ENCODE measurements around the gene MAP3K12. TPM values are rescaled to one million over a fixed set of nuclear protein-coding genes. Genes with fewer than 3 reads are reported as not detected.
"Not testable (repeated sequence)": the region's sequence is repeated elsewhere in the genome, so short reads cannot be mapped to it uniquely, and the experiment has no call there.

MAP3K12 gene
- total RNA-seq, 1 experiment from 2014 or later = 18.9 TPM

GRCh38 chr12:53492830-53493609, 6.2 kb downstream of the MAP3K12 start:
- peak; percentile 87 for DNase-seq (ENCODE audit: low read depth)

- no peak for DNase-seq (ENCODE audit: low read depth)
Observed at GRCh38 chr12:53492188-53492587, 7.1 kb downstream of the MAP3K12 start.

- no peak for DNase-seq (ENCODE audit: low read depth)
Observed at GRCh38 chr12:53489242-53489864, 9.9 kb downstream of the MAP3K12 start.

- DNase-seq (ENCODE audit: low read depth) = no peak
Observed at GRCh38 chr12:53486736-53487487, 12.3 kb downstream of the MAP3K12 start.

GRCh38 chr12:53485955-53486735, 13.1 kb downstream of the MAP3K12 start:
- no peak for DNase-seq (ENCODE audit: low read depth)

GRCh38 chr12:53484686-53485575, 14.3 kb downstream of the MAP3K12 start:
- DNase-seq (ENCODE audit: low read depth) = no peak

- DNase-seq (ENCODE audit: low read depth) = no peak
Observed at GRCh38 chr12:53483979-53484377, 15.3 kb downstream of the MAP3K12 start.

- DNase-seq (ENCODE audit: low read depth) = no peak
Observed at GRCh38 chr12:53483225-53483978, 15.9 kb downstream of the MAP3K12 start.

GRCh38 chr12:53482626-53483168, 16.6 kb downstream of the MAP3K12 start:
- DNase-seq (ENCODE audit: low read depth) = no peak

- no peak for DNase-seq (ENCODE audit: low read depth)
Observed at GRCh38 chr12:53481939-53482586, 17.2 kb downstream of the MAP3K12 start.

- DNase-seq (ENCODE audit: low read depth) = not testable (repeated sequence)
Observed at GRCh38 chr12:53481458-53481857, 17.8 kb downstream of the MAP3K12 start.

- no peak for DNase-seq (ENCODE audit: low read depth)
Observed at GRCh38 chr12:53480491-53481442, 18.5 kb downstream of the MAP3K12 start.

- DNase-seq (ENCODE audit: low read depth) = no peak
Observed at GRCh38 chr12:53479331-53479730, 19.9 kb downstream of the MAP3K12 start.

GRCh38 chr12:53478865-53479264, 20.4 kb downstream of the MAP3K12 start:
- no peak for DNase-seq (ENCODE audit: low read depth)

- DNase-seq (ENCODE audit: low read depth) = peak; percentile 56
Observed at GRCh38 chr12:53476769-53477209, 22.5 kb downstream of the MAP3K12 start.

GRCh38 chr12:53474819-53475218, 24.4 kb downstream of the MAP3K12 start:
- no peak for DNase-seq (ENCODE audit: low read depth)

GRCh38 chr12:53474077-53474476, 25.2 kb downstream of the MAP3K12 start:
- DNase-seq (ENCODE audit: low read depth) = no peak
